Glomerular visceral epithelial cell (primary cell): ENCODE results near the gene SULT4A1.

ENCODE experiments used
- DNase-seq: peaks from one replicate; pipeline ENCODE4 v3.0.0-alpha.2; 2016; ENCODE audit errors: extremely low spot score

The SULT4A1 gene

GRCh38 chr22:43860831-43861230 lies 1.5 kb downstream of the SULT4A1 start:
- DNase-seq: no peak

- no peak for DNase-seq
Observed at GRCh38 chr22:43860126-43860525, 2.2 kb downstream of the SULT4A1 start.

DNA sequence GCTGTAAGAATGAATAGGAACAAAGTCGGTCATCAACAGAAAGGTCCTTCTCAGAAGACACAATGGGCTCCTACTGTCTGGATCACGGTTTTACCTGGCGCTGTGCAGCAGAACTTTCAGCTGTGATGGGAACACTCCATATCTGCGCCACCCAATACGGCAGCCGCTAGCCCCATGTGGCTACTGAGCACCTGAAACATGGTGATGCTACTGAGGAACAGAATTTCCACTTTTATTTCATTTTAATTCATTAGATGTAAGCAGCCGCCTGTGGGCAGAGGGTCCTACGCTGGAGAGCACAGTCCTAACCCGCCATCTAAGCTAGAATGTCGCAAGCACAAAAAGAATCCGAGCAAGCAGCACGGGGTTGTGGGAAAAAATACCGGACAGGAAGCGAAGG lies 2.7 kb downstream of the SULT4A1 start:
- no peak for DNase-seq

DNA sequence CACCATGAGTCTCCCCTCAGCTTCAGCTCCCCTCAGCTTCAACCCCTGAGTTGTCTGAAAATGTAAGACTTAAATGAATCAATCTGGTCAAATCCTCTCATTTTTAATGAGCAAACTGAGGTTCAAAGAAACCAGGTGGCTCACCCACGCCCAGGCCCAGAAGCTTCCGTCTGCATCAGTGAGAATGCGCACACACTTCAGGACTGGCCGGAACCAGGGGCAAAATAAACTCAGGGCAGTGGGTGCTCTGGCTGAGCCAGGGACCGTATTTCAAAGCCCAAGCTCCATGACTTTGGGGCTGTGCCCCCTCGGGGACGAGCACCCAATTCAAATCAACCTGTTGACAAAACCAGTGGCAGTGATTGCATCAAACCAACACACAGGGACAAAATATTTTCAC lies 3.1 kb downstream of the SULT4A1 start:
- DNase-seq: no peak

DNA sequence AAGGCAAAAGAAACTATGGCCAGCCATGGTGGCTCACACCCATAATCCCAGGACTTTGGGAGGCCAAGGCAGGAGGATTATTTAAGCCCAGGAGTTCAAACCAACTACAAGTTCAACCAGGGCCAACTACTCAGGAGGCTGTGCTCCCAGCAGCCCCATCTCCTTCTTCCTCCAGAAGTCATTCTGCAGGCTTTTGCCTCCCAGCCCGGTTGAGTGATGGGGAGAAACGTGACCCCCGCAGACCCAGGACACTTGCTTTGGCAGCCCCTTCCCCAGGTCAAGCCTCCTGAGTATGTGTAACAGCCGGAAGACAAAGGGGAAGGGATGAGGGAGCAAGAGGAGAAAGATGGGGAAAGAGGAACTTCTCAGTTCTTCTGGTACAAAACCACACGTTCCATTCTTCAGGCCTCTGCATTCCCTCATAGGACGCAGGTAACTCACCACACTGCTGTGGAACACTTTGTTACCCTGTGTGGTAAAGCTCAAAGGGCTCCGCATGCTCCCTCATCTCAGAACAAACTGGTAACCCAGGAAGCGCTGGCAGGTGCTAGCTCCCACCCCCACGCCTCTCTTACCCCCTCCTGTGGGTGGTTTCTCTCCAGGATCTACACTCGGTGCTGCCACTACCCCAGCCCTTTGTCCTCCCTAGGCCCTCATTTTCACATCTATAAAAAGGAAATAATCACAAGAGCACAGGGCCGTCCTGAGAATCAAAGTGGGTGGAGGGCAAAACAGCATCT lies 4.0 kb downstream of the SULT4A1 start:
- DNase-seq: no peak

DNA sequence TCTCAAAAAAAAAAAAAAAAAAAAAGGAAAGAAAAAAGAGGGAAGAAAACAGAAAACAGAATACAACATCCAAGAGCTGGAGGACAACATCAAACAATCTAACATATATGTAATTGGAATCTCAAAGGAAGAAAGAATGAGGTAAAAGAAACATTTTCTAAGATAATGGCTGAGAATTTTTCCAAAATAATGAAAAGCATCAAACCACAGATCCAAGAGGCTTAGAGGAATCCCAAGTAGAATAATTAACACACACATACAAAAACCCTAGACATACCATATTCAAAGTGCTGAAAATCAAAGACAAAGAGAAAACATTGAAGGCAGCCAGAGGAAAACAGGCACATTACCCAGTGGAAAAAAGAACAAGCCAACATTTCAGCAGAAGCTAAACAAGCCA lies 4.9 kb downstream of the SULT4A1 start:
- DNase-seq: no peak

GRCh38 chr22:43855431-43855830 lies 6.9 kb downstream of the SULT4A1 start:
- no peak for DNase-seq

DNA sequence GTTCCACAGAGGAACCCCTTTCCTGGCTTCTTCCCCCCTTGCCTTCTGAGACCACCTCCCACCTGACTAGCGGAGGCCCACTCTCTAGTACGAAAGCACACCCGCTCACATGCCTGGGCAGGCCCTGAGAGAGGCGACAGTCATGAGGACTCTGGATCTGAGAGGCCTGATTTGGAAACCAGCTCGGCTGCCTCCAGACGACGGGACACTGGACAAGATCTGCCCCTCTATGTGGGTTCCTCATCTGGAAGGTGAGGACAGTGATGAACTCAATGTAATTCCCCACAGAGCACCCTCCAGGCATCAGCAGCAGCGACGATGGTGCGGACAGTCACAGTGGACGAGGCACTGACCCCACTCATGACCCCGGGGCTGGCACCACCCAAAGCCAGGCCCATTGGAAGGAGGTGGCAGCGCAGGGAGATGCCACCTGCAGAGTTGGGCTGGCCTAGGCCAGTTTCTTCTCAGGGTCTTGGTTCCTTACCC lies 7.5 kb downstream of the SULT4A1 start:
- DNase-seq: no peak

DNA sequence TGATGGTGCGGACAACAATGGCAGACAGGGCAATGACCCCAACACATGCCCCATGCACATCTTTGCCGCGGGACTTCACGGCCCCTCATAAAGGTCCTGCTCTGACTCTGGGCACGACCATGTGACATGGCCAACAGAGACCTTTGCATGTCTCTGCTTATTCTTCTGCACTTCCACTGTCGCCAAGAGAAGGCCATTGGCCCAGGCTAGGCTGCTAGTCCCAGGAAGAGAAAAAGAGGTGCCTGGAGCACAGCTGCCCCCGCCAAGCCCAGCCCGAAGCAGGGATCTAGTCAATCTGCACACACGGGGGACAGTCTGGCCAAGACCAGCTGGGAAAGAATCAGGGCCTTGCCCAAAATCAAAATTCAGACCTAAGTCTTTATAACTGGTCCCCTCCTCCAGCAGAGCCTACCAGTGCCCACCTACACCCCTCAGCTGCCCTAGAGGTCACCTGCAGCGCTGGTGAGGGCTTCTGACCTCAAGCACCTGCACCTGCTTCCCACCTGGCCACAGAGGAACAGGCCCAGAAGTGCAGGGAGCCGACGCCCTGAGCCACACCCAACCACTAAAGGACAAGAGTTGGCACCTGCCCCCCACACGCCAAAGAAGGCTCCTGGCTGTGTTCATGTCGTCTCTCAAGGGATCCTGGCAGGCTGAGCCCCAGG lies 8.1 kb downstream of the SULT4A1 start:
- DNase-seq: no peak

DNA sequence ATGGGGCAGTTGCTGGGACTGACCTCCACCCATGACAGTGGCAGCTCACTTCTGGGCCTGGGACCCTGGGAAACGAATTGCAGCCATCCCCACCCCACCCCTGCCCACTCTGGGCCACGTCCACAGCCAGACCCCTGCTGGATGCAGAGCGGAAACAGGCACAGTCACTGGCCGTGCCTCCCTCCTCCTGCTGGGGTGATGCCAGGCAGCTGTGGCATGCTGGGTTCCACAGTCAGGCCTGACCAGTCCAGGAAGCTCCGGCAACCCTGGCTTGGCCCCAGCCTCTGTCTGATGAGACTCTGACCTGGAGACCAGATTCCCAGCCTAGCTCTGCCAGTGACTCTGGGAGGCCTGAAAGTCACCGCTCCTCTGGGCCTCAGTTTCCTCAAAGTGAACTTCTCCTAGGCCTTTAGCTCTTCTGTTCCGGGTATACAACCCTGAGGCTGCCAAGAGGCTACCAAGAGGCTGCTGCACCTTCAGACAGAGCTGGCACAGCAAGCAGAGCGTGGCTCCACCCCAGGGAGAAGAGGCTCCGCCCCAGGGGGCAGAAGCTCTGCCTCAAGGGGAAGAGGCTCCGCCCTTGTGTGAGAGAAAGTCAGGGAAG lies 8.9 kb downstream of the SULT4A1 start:
- no peak for DNase-seq

DNA sequence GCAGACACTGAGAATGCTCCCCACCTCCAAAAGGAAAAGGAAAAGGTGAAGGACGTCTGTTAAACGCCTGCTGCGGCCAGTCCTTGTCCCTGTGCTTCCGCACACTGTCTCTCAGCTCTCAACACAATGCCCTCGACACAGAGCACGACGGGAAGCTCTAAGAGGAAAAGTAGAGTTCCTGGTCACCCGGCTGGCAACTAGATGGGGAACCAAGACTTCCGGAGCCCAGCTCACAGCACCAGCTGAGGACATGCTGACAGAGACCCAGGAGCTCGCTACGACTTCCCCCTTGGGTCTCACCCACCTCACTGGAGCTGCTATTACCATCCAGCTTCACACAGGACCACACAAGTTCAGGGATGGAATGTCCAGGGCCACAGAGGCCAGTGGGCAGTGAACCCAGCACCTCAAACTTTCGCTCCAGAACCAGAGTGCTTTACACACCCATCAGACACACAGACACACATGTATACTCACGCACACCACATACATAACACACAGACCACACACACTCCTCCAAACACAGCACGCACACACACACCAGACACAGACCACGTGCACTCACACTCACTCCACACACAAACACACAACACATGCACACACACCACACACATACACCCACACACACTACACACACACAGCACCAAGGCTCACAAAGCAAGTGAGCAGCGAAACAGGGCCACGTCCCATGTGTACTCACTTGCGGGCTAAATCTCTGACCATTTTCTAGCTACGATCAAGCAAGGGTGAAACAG lies 9.6 kb downstream of the SULT4A1 start:
- DNase-seq: no peak

- DNase-seq: no peak
Observed at GRCh38 chr22:43851979-43852307, 10.4 kb downstream of the SULT4A1 start.

DNA sequence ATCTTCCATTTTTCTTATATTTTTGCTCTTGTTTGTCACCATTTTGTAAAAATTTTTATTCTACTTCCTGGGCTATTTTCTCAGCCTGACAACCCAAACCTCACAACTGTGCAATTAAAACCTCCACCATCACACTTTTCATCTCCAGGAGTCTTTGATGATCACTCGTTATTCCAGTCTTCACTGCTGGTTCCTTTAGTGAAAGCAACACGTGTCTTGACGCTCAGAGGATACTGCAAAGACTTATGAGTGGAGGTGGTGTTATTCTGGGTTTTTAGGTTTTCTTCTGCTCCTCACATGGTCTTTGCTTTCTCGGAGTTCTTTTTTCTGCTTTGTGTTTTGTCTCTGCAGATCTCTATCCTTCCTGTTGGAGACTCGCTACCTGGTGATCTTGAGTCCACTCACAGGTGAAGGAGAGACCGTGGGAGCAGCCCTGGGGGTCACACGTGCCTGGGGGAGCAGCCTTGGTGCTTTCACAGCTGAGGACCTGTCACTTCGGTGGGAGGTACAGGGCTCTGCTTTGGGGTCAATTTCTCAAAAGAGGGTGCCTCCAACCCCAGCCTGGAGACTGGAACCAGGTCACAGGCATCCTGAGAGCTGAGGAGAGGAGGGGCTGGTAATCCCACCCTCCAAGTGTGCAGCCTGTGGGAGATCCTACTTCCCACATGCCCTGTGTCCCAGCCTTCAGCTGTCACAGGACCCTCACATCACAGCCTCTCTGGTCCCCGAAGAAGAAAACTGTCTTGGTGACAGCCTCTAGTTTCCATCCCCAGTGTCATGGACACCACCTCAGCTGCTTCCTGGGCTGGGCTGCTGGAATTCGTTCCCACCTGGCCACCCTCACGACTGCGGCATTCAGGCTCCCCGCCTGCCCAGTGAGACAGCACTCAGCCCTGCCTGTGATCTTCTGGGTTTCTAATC lies 11.0 kb downstream of the SULT4A1 start:
- no peak for DNase-seq

- DNase-seq: no peak
Observed at GRCh38 chr22:43850529-43850928, 11.8 kb downstream of the SULT4A1 start.

DNA sequence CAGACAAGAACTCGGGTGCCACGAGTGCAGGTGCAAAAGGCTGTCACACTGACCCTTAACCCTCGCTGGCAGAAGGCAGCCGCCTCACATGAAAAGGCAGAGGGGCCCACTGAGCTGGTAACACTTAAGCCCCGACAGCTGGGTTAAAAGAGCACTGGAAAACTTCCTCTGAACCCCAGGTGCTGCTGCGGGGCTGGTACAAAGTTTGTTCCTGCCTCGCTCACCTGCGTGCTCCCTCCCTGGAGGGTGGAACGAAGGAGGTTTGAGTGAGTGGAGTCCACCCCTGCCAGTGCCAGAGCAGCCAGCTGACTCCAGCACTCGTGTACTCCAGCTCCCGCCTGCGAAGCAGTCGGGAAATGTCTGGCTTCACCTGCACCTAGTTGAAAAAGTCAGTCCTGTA lies 12.6 kb downstream of the SULT4A1 start:
- DNase-seq: no peak

DNA sequence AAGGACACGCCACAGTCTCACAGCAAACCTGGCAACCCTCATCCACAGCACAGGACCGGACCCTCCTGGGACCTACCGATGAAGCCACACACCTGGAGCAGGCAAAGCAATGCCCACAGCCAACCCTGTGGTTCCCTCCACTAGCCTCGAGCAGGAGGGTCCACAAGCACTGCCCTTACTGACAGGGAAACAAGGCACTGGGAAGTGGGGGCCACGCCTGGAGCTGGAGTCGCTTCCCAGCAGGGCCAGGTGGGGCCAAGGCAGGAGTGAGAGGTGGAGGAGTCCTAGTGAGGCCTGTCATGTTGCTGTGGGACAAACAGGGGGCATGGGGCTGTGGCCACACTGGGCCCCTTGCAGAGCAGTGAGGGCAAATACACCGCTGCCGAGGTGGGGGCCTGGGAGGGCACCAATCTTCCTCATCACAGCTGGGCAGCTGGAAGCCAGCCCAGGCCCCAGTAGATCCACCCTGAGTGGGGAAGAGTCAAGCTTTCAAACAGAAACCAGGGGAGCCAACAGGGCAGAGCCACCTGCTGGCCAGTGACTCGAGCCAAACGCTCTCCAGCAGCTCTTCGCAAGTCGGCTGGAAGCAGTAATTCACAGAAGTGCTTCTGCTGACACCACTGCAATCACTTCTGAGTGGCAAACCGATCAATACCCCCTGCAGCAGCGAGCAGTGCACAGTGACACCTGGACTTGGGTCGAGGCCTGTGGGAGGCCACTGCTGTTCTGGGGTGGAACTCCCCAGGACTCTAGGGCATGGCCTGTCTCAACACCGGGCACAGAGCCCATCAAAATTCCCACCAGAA lies 13.7 kb downstream of the SULT4A1 start:
- DNase-seq: no peak

DNA sequence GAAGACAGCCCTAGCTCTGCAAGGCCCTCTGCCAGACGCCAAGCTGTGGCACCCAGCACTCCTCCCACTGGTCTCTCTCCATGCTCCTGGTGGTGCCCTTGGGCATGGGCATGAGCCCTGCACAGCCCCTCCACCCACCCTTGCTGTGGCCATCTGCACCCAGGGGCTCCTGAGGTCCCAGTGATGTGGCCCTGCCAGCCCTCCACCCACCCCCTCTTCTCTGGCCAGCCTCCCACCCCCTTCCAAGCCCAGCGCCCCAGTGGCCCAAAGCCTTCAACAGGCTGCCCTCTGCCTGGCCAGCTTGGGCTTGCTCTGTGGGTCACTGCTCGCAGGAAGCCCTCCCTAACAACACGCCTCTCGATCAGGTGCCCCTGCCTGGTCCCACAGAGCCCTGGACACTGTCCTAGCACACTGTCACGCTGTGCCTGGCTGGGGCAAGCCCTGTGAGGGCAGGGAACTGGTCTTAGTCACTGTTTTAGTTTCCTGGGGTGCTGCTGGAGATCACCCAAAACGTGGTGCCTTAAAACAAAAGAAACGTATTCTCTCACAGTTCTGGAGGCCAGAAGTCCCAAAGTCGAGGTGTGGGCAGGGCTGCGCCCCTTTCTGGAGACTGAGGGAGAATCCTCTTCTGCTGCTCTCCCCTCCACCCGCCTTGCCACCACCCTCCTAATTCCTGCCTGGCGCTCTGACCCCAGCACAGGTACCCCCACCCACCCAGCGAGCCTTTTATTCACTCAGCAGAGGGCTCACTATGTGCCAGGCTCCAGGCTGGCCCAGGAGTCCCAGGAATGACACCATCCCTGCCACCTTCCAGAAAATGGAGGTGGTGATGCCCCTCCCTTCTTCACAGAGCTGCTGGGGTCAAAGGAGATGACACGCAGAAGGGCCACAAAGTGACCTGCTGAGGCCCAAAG lies 14.7 kb downstream of the SULT4A1 start:
- no peak for DNase-seq

- no peak for DNase-seq
Observed at GRCh38 chr22:43846966-43847365, 15.3 kb downstream of the SULT4A1 start.

GRCh38 chr22:43845981-43846380 lies 16.3 kb downstream of the SULT4A1 start:
- DNase-seq: no peak
